Right lobe of liver (tissue), 6 donors: ENCODE measurements around the gene ABCC9. TPM values are rescaled to one million over a fixed set of nuclear protein-coding genes. Genes with fewer than 3 reads are reported as not detected.

Experiments
- ATAC-seq, 4 donors: fragments of 200-7000 bp; cut with Tn5 transposase; one replicate each; pipeline ENCODE4 v1.9.1; 2020; ENCODE audit warnings: mild to moderate bottlenecking in 4 of 4, moderate library complexity in 4 of 4
- DNase-seq, 3 donors: peaks; one replicate each; pipeline ENCODE4 v3.0.0-alpha.2; 2020
- H3K27ac ChIP-seq, 3 donors: fragments of 200-600 bp; one replicate each; pipeline ENCODE4 v1.8.0; 2022
- H3K27me3 ChIP-seq, 2 donors: fragments of 200-600 bp; one replicate each; pipeline ENCODE4 v1.8.0; 2022
- H3K36me3 ChIP-seq, 4 donors: fragments of 200-600 bp; sonication (generic) in 1 of 4; one replicate each; pipeline versions ENCODE4 v1.5.1 to v1.8.0; 2017 to 2022; ENCODE audit warnings: control low read depth in 1 of 4
- H3K4me1 ChIP-seq, 4 donors: fragments of 200-600 bp; sonication (generic) in 1 of 4; one replicate each; pipeline versions ENCODE4 v1.5.1 to v1.8.0; 2017 to 2022; ENCODE audit warnings: control low read depth in 1 of 4
- H3K4me3 ChIP-seq, 3 donors: fragments of 200-600 bp; one replicate each; pipeline ENCODE4 v1.8.0; 2022
- H3K9me3 ChIP-seq, 4 donors: fragments of 200-600 bp; sonication (generic) in 1 of 4; one replicate each; pipeline versions ENCODE4 v1.5.1 to v1.8.0; 2017 to 2022; ENCODE audit warnings: control low read depth in 1 of 4
- CTCF ChIP-seq, 4 donors: fragments of 200-600 bp in 3 of 4; fragments of 450-650 bp in 1 of 4; IDR thresholded peaks; one replicate each; pipeline versions ENCODE4 v1.5.1 to v1.8.0; 2016 to 2022; ENCODE audit warnings: antibody characterized with exemption in 4 of 4, mild to moderate bottlenecking in 2 of 4
- POLR2A ChIP-seq: fragments of 450-650 bp; IDR thresholded peaks from one replicate; pipeline ENCODE4 v1.6.1; 2017; ENCODE audit warnings: antibody characterized with exemption, mild to moderate bottlenecking
- WGBS: methylation state at CpG from one replicate; pipeline ENCODE4 v1.1.6; 2018; ENCODE audit warnings: low coverage, low lambda C conversion rate; ENCODE audit not compliant: insufficient coverage; ENCODE audit errors: missing lambda C conversion rate; 5-methylcytosine and 5-hydroxymethylcytosine counted together
- intact Hi-C, 2 donors: fragments of 100-400 bp; cut with DNase I; formaldehyde crosslinking; loops; one replicate each; pipeline versions ENCODE4 v1.11.2 to v1.14.1; 2022
- total RNA-seq, 6 experiments: library from RNA; depleted of rRNA in 2 of 6; stranded (reverse); fragments of >200 nt in 2 of 6; fragmentation: NEBNext Ultra II Directional in 3 of 6; extraction: Animal tissue kit (Norgen Biotek cat#: 25700) in 3 of 6; gene quantifications; one replicate each; pipeline versions ENCODE4 v1.1.0 to v1.2.4, GENCODE V29; 2016 to 2023
- donor health status: DM: no; HTN: yes; CAD: no.
- donor health status: DM: no; HTN: no; CAD: no.
- donor health status: DM: no; HTN: no; CAD: no.
- donor health status: DM: no; HTN: yes; CAD: no.
- donor health status: DM: no; HTN: yes; CAD: no.

Gene ABCC9
- total RNA-seq, 6 experiments from 2014 or later = 26.5 to 71.2 (median 37.1) TPM

- no peak for ATAC-seq
- intact Hi-C loops = no loop called here
- TF ChIP-seq CTCF (IDR thresholded peaks at IDR 0.05) = no peak
- TF ChIP-seq POLR2A = no peak
- Histone ChIP-seq H3K27ac (no peak overlapping the region), H3K9me3 (no peaks in the 10 kb centered on the region), H3K27me3 (no peaks in the 10 kb centered on the region), H3K36me3 (no peaks in the 10 kb centered on the region), H3K4me3 (no peak overlapping the region), H3K4me1 (no peaks in the 10 kb centered on the region)
- WGBS = 87% methylated on average over 2 of the region's 2 CpGs
- DNase-seq = no peak
Measured at GRCh38 chr12:21985155-21985554, 43.9 kb upstream of the ABCC9 start.

- no peaks in the 10 kb centered on the region for H3K4me1 ChIP-seq
- TF ChIP-seq POLR2A = no peak
- peak; percentile 10 to 30 (median 24) for TF ChIP-seq CTCF (IDR thresholded peaks at IDR 0.05)
- H3K27ac ChIP-seq = no peak overlapping the region
- intact Hi-C loops = no loop called here
- peak; percentile 54 to 78 (median 66) for ATAC-seq
- DNase-seq = no peak
- H3K9me3 ChIP-seq = no peaks in the 10 kb centered on the region
- H3K36me3 ChIP-seq = no peaks in the 10 kb centered on the region
- no peaks in the 10 kb centered on the region for H3K27me3 ChIP-seq
- no peak overlapping the region for H3K4me3 ChIP-seq
Measured at GRCh38 chr12:21984375-21984774, 43.1 kb upstream of the ABCC9 start.

DNA sequence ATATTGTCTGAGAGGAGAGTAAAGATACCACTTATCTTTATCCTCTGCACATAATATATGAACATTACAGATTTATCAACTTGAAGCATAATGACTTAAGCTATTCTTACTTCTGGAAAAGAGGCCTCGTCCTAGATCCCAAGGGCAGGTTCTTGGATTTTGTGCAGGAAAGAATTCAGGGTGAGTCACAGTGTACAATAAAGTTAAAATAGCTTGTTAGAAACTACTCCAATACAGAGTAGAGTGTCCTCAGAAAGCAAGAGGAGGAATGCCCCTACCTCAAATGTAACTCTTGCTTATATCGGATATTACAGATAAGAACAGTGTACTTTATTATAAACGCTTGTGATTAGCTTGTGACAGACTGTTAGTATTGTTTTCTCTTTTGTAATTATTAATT lies 41.9 kb upstream of the ABCC9 start:
- 88% methylated on average over 3 of the region's 3 CpGs for WGBS
- Histone ChIP-seq H3K4me3 (no peak overlapping the region), H3K9me3 (no peaks in the 10 kb centered on the region), H3K4me1 (no peaks in the 10 kb centered on the region), H3K27ac (no peak overlapping the region), H3K27me3 (no peaks in the 10 kb centered on the region), H3K36me3 (no peaks in the 10 kb centered on the region)
- intact Hi-C loops = no loop called here
- no peak for TF ChIP-seq CTCF (IDR thresholded peaks at IDR 0.05)
- no peak for TF ChIP-seq POLR2A
- ATAC-seq (no peak), DNase-seq (no peak)

- ATAC-seq (no peak), DNase-seq (no peak)
- Histone ChIP-seq H3K36me3 (no peaks in the 10 kb centered on the region), H3K4me1 (no peaks in the 10 kb centered on the region), H3K27ac (no peak overlapping the region), H3K9me3 (no peaks in the 10 kb centered on the region), H3K4me3 (no peak overlapping the region), H3K27me3 (no peaks in the 10 kb centered on the region)
- WGBS = 61% methylated on average over 1 of the region's 1 CpG
- TF ChIP-seq POLR2A (no peak), CTCF (IDR thresholded peaks at IDR 0.05) (no peak)
- intact Hi-C loops = no loop called here
Measured at GRCh38 chr12:21980544-21980943, 39.3 kb upstream of the ABCC9 start.

DNA sequence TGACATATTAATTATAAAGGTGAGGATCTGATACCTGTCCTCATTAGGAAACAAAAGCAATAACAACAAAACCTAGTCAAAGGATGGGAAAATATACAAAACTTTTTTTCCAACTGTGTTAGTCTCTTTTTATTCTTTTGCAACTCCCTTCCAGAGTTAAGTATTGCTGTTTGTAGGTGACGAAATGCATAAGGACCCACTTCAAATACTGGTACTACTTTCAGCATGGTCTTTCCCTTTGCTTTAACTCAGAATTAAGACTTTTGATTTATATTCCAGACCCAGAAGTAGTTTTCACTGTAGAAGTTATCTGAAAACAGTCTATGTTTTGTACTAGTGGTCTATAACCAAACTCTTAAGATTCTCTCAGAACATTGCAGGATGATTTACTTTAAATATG lies 34.1 kb upstream of the ABCC9 start:
- H3K36me3 ChIP-seq = no peaks in the 10 kb centered on the region
- H3K4me3 ChIP-seq = no peak overlapping the region
- H3K4me1 ChIP-seq = no peaks in the 10 kb centered on the region
- 80% methylated on average over 1 of the region's 1 CpG for WGBS
- H3K27ac ChIP-seq = no peak overlapping the region
- H3K27me3 ChIP-seq = no peaks in the 10 kb centered on the region
- no peak for TF ChIP-seq POLR2A
- TF ChIP-seq CTCF (IDR thresholded peaks at IDR 0.05) = no peak
- ATAC-seq (no peak), DNase-seq (no peak)
- intact Hi-C loops = no loop called here
- no peaks in the 10 kb centered on the region for H3K9me3 ChIP-seq
